Small intestine (tissue), 7 donors: ENCODE measurements around the gene CEP72. TPM values are rescaled to one million over a fixed set of nuclear protein-coding genes. Genes with fewer than 3 reads are reported as not detected.

Source experiments
- DNase-seq, 2 donors: peaks; one replicate each; pipeline versions ENCODE4 v3.0.0 to v3.0.0-alpha.2; 2013
- FAIRE-seq: peaks from 2 replicates; lab custom pipeline; 2012; peaks lifted over from hg19 to GRCh38; lab: Jason Lieb, UNC
- H3K27ac ChIP-seq, 3 donors: one replicate each; pipeline ENCODE4 v1.5.1; 2013; ENCODE audit warnings: low read length in 2 of 3, mild to moderate bottlenecking in 2 of 3, control low read depth in 1 of 3, inconsistent platforms in 1 of 3, low read depth in 1 of 3, moderate library complexity in 1 of 3
- H3K27me3 ChIP-seq, 3 donors: one replicate each; pipeline ENCODE4 v1.6.1; 2013; ENCODE audit warnings: low read length in 3 of 3, inconsistent platforms in 1 of 3; ENCODE audit not compliant: control insufficient read depth in 3 of 3, insufficient read depth in 3 of 3
- H3K36me3 ChIP-seq, 3 donors: one replicate each; pipeline ENCODE4 v1.6.1; 2013; ENCODE audit warnings: low read length in 3 of 3, inconsistent platforms in 1 of 3, low read depth in 1 of 3, mild to moderate bottlenecking in 1 of 3, moderate library complexity in 1 of 3; ENCODE audit not compliant: control insufficient read depth in 3 of 3, insufficient read depth in 2 of 3
- H3K4me1 ChIP-seq, 3 donors: one replicate each; pipeline ENCODE4 v1.6.1; 2013; ENCODE audit warnings: low read length in 2 of 3, inconsistent platforms in 1 of 3, low read depth in 1 of 3, mild to moderate bottlenecking in 1 of 3, moderate library complexity in 1 of 3; ENCODE audit not compliant: control insufficient read depth in 3 of 3, insufficient read depth in 2 of 3
- H3K4me3 ChIP-seq, 3 donors: one replicate each; pipeline ENCODE4 v1.5.1; 2013; ENCODE audit warnings: low read length in 3 of 3, control low read depth in 1 of 3, inconsistent platforms in 1 of 3, low read depth in 1 of 3, mild to moderate bottlenecking in 1 of 3, moderate library complexity in 1 of 3
- H3K9me3 ChIP-seq, 2 donors: one replicate each; pipeline ENCODE4 v1.6.1; 2013; ENCODE audit warnings: low read depth in 1 of 2, low read length in 1 of 2; ENCODE audit not compliant: control insufficient read depth in 2 of 2, insufficient read depth in 1 of 2
- WGBS, 3 donors: extraction: QIAGEN DNeasy Blood & Tissue Kit; methylation state at CpG; one replicate each; pipeline ENCODE4 v1.1.7; 2013; 5-methylcytosine and 5-hydroxymethylcytosine counted together
- polyA plus RNA-seq, 4 donors: library from polyadenylated mRNA; stranded (reverse) in 3 of 4; unstranded in 1 of 4; fragments of 200-250 nt in 3 of 4; fragments of 120-200 nt in 1 of 4; gene quantifications; one replicate each; pipeline versions ENCODE4 v1.2.1 to v1.2.3, GENCODE V29; 2013
- donor health status: healthy with polysubstance abuse.
- donor health status: control.
- donor health status: control.
- donor health status: Bipolar disorder and iron deficiency.
- donor health status: healthy.

CEP72 gene
- polyA plus RNA-seq, 4 donors = 0.54 to 9.6 (median 4.9) TPM

- peaks cover 0 to 21% of the 10 kb centered on the region in 2 donors for H3K9me3 ChIP-seq
- no peak overlapping the region for H3K27ac ChIP-seq
- H3K27me3 ChIP-seq = peaks cover 0 to 7% (median 0%) of the 10 kb centered on the region in 3 donors
- peaks cover 0 to 46% (median 0%) of the 10 kb centered on the region in 3 donors for H3K4me1 ChIP-seq
- H3K36me3 ChIP-seq = no peaks in the 10 kb centered on the region
- DNase-seq = no peak
- 56 to 68% (median 56%) methylated on average over 2 of the region's 2 CpGs for WGBS, 3 donors
- H3K4me3 ChIP-seq = no peak overlapping the region
- no peak for FAIRE-seq
Observed at GRCh38 chr5:594226-594860, 17.8 kb upstream of the CEP72 start.

DNA sequence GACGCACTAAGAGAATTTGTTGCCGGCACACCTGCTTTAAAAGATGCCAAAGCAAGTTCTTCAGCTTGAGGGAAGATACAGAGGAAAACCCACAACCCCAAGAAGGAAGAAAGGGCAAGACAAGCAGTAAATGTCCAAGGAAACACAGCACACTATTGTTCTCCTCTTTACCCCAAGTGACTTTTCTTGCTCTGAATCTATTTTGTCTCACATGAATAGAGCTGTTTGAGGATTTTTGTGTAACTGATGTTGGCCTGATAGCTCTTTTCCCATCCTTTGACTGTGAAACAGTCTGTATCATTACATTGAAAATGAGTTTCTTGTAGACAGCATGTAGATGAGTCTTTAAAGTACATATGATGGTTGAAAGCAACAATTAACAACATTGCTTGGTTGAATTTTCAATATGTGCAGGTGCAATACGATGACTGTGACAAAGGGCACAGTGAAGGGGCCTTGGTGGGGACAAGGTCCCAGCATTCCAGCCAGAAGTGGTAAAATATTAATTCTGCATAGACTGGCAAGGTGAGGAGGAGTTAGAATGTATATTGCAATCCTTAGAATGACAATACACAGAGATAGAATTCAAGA, 16.8 kb upstream of the CEP72 start:
- Histone ChIP-seq H3K4me1 (peaks cover 0 to 46% (median 0%) of the 10 kb centered on the region in 3 donors), H3K4me3 (no peak overlapping the region), H3K9me3 (peaks cover 0 to 14% of the 10 kb centered on the region in 2 donors), H3K27ac (peak overlapping the region in 1 of 3 donors; percentile 56), H3K36me3 (no peaks in the 10 kb centered on the region), H3K27me3 (peaks cover 0 to 7% (median 0%) of the 10 kb centered on the region in 3 donors)
- no peak for FAIRE-seq
- 61 to 77% (median 63%) methylated on average over 3 of the region's 3 CpGs for WGBS, 3 donors
- DNase-seq = peak in 1 of 2 donors; percentile 63

DNA sequence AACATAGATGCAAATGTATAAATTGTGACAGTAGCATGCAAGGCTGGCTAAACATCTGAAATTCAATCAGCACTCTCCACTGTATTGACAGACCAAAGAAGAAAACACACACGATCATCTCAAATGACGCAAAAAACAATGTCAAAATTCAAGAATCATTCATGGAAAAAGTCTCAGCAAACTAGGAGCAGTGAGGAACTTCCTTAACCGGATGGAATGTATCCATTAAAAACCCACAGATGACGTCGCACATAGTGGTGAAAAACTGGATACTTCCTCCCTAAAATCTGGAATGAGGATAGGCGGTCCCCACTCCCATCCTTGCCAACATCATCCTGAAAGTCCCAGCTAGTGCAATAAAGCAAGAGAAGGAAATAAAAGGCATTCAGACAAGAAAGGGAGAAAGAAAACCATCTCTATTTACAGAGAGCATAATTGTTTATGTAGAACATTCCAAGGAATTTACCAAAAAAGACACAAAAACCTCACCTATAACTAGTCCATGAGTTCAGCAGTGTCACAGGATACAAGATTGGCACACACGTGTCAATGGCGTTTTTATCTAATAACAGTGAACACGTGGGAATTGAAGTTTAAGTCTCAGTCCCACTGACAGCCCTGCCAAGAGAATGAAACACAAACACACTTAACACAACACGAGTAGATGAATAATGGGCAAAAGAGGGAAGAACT, 14.1 kb upstream of the CEP72 start:
- Histone ChIP-seq H3K9me3 (peaks cover 0 to 2% of the 10 kb centered on the region in 2 donors), H3K36me3 (no peaks in the 10 kb centered on the region), H3K4me1 (peaks cover 0 to 50% (median 2%) of the 10 kb centered on the region in 3 donors), H3K27me3 (peaks cover 0 to 3% (median 0%) of the 10 kb centered on the region in 3 donors), H3K27ac (no peak overlapping the region), H3K4me3 (no peak overlapping the region)
- no peak for FAIRE-seq
- WGBS, 3 donors = 59 to 69% (median 64%) methylated on average over 10 of the region's 10 CpGs
- no peak for DNase-seq

DNA sequence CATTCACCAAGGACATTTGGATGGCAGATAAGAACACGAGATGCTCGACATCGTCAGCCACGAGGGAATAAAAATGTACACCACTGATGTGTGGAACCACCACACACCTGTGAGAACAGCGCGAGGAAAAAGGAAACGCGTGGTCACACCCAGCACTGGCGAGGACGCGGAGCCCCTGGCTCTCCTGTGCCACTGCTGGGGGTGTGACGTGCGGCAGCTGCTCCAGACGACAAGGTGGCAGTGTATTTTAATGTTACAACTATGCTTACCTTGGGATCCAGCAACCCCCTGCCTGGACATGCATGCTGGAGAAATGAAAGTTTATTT, 13.6 kb upstream of the CEP72 start:
- Histone ChIP-seq H3K4me1 (peaks cover 0 to 48% (median 2%) of the 10 kb centered on the region in 3 donors), H3K4me3 (no peak overlapping the region), H3K27ac (no peak overlapping the region), H3K36me3 (no peaks in the 10 kb centered on the region), H3K27me3 (peaks cover 0 to under 1% (median 0%) of the 10 kb centered on the region in 3 donors), H3K9me3 (peaks cover 0 to 2% of the 10 kb centered on the region in 2 donors)
- no peak for DNase-seq
- WGBS, 3 donors = 59 to 88% (median 75%) methylated on average over 14 of the region's 14 CpGs
- no peak for FAIRE-seq

DNA sequence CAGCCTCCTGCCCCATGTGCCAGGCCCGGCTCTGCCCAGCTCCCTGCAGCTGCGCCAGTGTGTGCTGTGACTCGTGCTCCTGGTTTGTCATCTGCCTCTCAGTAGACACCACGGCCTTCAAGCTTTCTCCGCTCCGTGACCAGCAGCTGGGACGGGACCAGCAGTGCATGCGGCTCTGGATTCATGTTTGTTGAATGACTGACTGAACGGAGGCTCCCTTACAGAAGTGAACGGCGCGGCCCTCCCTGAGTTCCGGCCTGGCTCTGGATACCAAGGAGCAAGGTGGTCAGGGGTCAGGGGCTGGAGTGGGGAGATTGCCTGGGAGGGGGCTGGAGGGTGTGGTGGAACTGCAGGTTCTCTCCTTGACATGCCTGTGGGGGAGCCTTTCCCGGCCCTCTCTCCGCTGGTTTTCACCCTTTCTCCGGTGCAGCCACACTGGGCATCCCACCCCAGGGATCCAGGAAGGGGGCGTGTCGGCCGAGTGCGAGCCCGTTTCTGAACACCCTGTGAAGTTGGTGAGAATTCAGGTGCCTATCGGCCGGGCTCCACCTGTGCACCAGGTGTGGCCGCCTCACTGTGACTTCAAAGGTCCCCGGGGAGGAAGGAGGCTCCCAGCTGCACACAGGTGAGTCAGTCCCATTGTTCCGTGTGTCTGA, 11.1 kb upstream of the CEP72 start:
- Histone ChIP-seq H3K36me3 (no peaks in the 10 kb centered on the region), H3K27ac (peak overlapping the region in 2 of 3 donors; percentile 16 to 63), H3K4me3 (no peak overlapping the region), H3K9me3 (peaks cover 0 to 5% of the 10 kb centered on the region in 2 donors), H3K4me1 (peaks cover 0 to 34% (median 2%) of the 10 kb centered on the region in 3 donors), H3K27me3 (no peaks in the 10 kb centered on the region)
- FAIRE-seq = no peak
- 39 to 67% (median 52%) methylated on average over 23 to 26 of the region's 26 CpGs for WGBS, 3 donors
- peak; percentile 86 to 94 for DNase-seq

GRCh38 chr5:601771-602465, 10.2 kb upstream of the CEP72 start:
- FAIRE-seq (no peak), DNase-seq (no peak)
- 72 to 88% (median 81%) methylated on average over 43 to 47 of the region's 47 CpGs for WGBS, 3 donors
- no peak overlapping the region for H3K4me3 ChIP-seq
- no peaks in the 10 kb centered on the region for H3K36me3 ChIP-seq
- no peaks in the 10 kb centered on the region for H3K27me3 ChIP-seq
- H3K4me1 ChIP-seq = peaks cover 0 to 27% (median 2%) of the 10 kb centered on the region in 3 donors
- H3K9me3 ChIP-seq = peaks cover 0 to 5% of the 10 kb centered on the region in 2 donors
- H3K27ac ChIP-seq = peak overlapping the region in 2 of 3 donors; percentile 67 to 86

GRCh38 chr5:602466-603035, 9.6 kb upstream of the CEP72 start:
- H3K27ac ChIP-seq = no peak overlapping the region
- H3K4me3 ChIP-seq = no peak overlapping the region
- 88 to 94% (median 90%) methylated on average over 17 of the region's 17 CpGs for WGBS, 3 donors
- H3K9me3 ChIP-seq = peaks cover 0 to 5% of the 10 kb centered on the region in 2 donors
- H3K36me3 ChIP-seq = no peaks in the 10 kb centered on the region
- peaks cover 0 to 27% (median 2%) of the 10 kb centered on the region in 3 donors for H3K4me1 ChIP-seq
- FAIRE-seq (no peak), DNase-seq (no peak)
- H3K27me3 ChIP-seq = no peaks in the 10 kb centered on the region
